Measurements from ENCODE around the gene RCSD1. TPM values are rescaled to one million over a fixed set of nuclear protein-coding genes. Genes with fewer than 3 reads are reported as not detected.

The RCSD1 gene
- total RNA-seq, 1 donor from 2014 or later: 0.98 TPM

DNA sequence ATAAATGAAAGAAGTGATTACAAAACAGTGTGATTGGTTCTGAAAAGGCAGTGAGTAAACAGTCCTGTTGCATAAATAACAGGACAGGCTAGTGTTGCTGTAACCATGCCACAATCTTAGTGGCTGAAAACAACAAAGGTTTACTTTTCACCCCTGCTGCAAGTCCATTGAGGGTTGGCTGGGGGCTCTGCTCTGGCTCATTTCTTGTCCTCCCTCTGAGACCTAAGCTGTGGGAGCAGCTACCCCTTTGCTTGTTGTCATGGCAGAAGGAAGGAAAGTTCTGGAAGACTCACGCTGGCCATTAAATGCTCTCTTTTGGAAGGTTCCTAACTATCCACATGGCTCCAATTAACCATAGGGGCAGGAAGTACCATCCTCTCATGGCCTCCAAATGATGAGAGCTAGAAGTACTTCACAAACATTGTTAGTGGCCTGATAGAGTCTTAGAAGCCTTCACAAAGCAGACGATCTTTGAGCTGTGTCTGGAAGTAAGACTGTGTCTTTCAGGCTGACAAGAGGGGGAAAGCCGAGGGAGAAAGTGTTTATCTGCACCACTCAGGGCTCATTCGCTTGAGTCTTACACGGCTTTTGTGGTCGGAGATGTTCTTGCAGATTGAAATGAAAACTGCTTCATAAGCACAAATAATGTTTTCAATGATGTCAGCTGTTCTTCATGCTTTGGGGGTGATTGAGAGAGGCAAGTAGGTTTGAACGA, 11.9 kb downstream of the RCSD1 start:
- H3K9ac ChIP-seq (ENCODE audit: low read length): no peak overlapping the region
- no peak overlapping the region for H3K27ac ChIP-seq (ENCODE audit: low read depth, low read length)
- Mint-ChIP-seq H3K27ac (ENCODE audit: unreplicated experiment) (no peak overlapping the region), H3K4me3 (ENCODE audit: unreplicated experiment) (no peak overlapping the region), H3K4me1 (ENCODE audit: low read depth, unreplicated experiment) (peaks cover 13% of the 10 kb centered on the region), H3K27me3 (ENCODE audit: low read depth, unreplicated experiment) (peaks cover 27% of the 10 kb centered on the region), H3K36me3 (ENCODE audit: low read depth, unreplicated experiment) (peaks cover 2% of the 10 kb centered on the region), H3K9me3 (ENCODE audit: unreplicated experiment) (no peaks in the 10 kb centered on the region)
- H3K4me1 ChIP-seq (ENCODE audit: insufficient read depth, low read length): no peaks in the 10 kb centered on the region
- no peak for FAIRE-seq
- no peaks in the 10 kb centered on the region for H3K9me3 ChIP-seq (ENCODE audit: insufficient read depth, low read depth, low read length)
- no peaks in the 10 kb centered on the region for H3K79me2 ChIP-seq (ENCODE audit: insufficient read depth, low read length)
- DNase-seq (ENCODE audit: low read depth): no peak
- no peak overlapping the region for H3K4me3 ChIP-seq (ENCODE audit: insufficient read depth, low read depth, low read length)
- no peak overlapping the region for H3K4me2 ChIP-seq (ENCODE audit: low read length)
- H3K27me3 ChIP-seq (ENCODE audit: insufficient read depth, low read length): no peaks in the 10 kb centered on the region
- H2AFZ ChIP-seq (ENCODE audit: low read depth, low read length): no peak overlapping the region
- no peaks in the 10 kb centered on the region for H4K20me1 ChIP-seq (ENCODE audit: insufficient read depth, low read length)
- no peaks in the 10 kb centered on the region for H3K36me3 ChIP-seq (ENCODE audit: insufficient read depth, low read length)
- TF ChIP-seq, protein P1, sequence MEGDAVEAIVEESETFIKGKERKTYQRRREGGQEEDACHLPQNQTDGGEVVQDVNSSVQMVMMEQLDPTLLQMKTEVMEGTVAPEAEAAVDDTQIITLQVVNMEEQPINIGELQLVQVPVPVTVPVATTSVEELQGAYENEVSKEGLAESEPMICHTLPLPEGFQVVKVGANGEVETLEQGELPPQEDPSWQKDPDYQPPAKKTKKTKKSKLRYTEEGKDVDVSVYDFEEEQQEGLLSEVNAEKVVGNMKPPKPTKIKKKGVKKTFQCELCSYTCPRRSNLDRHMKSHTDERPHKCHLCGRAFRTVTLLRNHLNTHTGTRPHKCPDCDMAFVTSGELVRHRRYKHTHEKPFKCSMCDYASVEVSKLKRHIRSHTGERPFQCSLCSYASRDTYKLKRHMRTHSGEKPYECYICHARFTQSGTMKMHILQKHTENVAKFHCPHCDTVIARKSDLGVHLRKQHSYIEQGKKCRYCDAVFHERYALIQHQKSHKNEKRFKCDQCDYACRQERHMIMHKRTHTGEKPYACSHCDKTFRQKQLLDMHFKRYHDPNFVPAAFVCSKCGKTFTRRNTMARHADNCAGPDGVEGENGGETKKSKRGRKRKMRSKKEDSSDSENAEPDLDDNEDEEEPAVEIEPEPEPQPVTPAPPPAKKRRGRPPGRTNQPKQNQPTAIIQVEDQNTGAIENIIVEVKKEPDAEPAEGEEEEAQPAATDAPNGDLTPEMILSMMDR (IDR thresholded peaks at IDR 0.05; ENCODE audit: insufficient read depth, low read depth, low read length): no peak
- no peak for TF ChIP-seq EZH2 (IDR thresholded peaks at IDR 0.05; ENCODE audit: insufficient read depth, low read length)

DNA sequence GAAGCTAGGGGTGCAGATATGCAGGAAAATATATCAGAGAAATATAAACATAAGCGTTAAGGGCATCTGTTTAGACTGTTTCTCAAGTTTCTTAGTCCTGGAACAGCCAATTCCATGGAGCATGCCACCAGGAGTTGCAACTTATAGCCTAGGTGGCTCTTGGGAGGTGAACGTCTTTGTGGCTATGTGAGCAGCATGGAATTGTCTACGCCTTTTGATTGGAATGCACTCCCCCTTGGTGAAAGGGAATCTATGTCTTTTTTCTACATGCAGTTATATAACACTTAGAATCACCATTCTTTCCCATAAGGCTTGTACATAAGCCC, 12.4 kb downstream of the RCSD1 start:
- no peak overlapping the region for H3K27ac Mint-ChIP-seq (ENCODE audit: unreplicated experiment)

DNA sequence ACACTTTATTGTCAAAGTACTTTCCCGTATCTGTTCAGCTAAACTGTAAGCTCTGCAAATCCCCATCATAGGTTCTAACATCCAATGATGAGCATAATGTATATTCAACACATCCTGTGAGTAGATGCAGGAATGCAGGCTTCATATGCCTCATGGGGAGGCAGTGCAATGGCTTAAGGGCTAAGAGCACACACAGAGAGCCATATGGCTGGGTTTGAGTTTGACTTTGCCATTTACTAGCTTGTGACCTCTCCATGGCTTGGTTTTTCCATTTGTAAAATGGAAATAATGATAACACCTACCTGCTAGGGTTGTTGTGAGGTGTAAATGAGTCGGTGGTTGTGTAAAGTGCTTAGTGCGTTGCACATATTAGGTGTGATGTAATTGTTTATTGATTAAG, 13.4 kb downstream of the RCSD1 start:
- no peaks in the 10 kb centered on the region for H3K9me3 Mint-ChIP-seq (ENCODE audit: unreplicated experiment)
- H3K27me3 Mint-ChIP-seq (ENCODE audit: low read depth, unreplicated experiment): peaks cover 27% of the 10 kb centered on the region
- Histone ChIP-seq H3K4me2 (ENCODE audit: low read length) (no peak overlapping the region), H2AFZ (ENCODE audit: low read depth, low read length) (no peak overlapping the region), H3K27me3 (ENCODE audit: insufficient read depth, low read length) (no peaks in the 10 kb centered on the region), H3K27ac (ENCODE audit: low read depth, low read length) (no peak overlapping the region), H3K4me1 (ENCODE audit: insufficient read depth, low read length) (no peaks in the 10 kb centered on the region), H3K9ac (ENCODE audit: low read length) (no peak overlapping the region), H3K79me2 (ENCODE audit: insufficient read depth, low read length) (no peaks in the 10 kb centered on the region), H3K4me3 (ENCODE audit: insufficient read depth, low read depth, low read length) (no peak overlapping the region), H3K9me3 (ENCODE audit: insufficient read depth, low read depth, low read length) (no peaks in the 10 kb centered on the region), H4K20me1 (ENCODE audit: insufficient read depth, low read length) (no peaks in the 10 kb centered on the region), H3K36me3 (ENCODE audit: insufficient read depth, low read length) (no peaks in the 10 kb centered on the region)
- peak overlapping the region; percentile 38 for H3K27ac Mint-ChIP-seq (ENCODE audit: unreplicated experiment)
- no peak for DNase-seq (ENCODE audit: low read depth)
- H3K4me1 Mint-ChIP-seq (ENCODE audit: low read depth, unreplicated experiment): peaks cover 4% of the 10 kb centered on the region
- TF ChIP-seq EZH2 (IDR thresholded peaks at IDR 0.05; ENCODE audit: insufficient read depth, low read length): no peak
- TF ChIP-seq, protein P1 (IDR thresholded peaks at IDR 0.05; ENCODE audit: insufficient read depth, low read depth, low read length): no peak
- no peak for FAIRE-seq
- H3K4me3 Mint-ChIP-seq (ENCODE audit: unreplicated experiment): no peak overlapping the region
- peaks cover 2% of the 10 kb centered on the region for H3K36me3 Mint-ChIP-seq (ENCODE audit: low read depth, unreplicated experiment)

More for the DNA sequence above, 12.4 kb downstream of the RCSD1 start:
- Histone ChIP-seq H3K79me2 (ENCODE audit: insufficient read depth, low read length) (no peaks in the 10 kb centered on the region), H3K27ac (ENCODE audit: low read depth, low read length) (no peak overlapping the region), H3K9me3 (ENCODE audit: insufficient read depth, low read depth, low read length) (no peaks in the 10 kb centered on the region), H3K4me2 (ENCODE audit: low read length) (no peak overlapping the region), H4K20me1 (ENCODE audit: insufficient read depth, low read length) (no peaks in the 10 kb centered on the region), H3K9ac (ENCODE audit: low read length) (no peak overlapping the region), H3K27me3 (ENCODE audit: insufficient read depth, low read length) (no peaks in the 10 kb centered on the region), H3K4me1 (ENCODE audit: insufficient read depth, low read length) (no peaks in the 10 kb centered on the region), H3K36me3 (ENCODE audit: insufficient read depth, low read length) (no peaks in the 10 kb centered on the region), H2AFZ (ENCODE audit: low read depth, low read length) (no peak overlapping the region), H3K4me3 (ENCODE audit: insufficient read depth, low read depth, low read length) (no peak overlapping the region)
- peaks cover 27% of the 10 kb centered on the region for H3K27me3 Mint-ChIP-seq (ENCODE audit: low read depth, unreplicated experiment)
- TF ChIP-seq EZH2 (IDR thresholded peaks at IDR 0.05; ENCODE audit: insufficient read depth, low read length): no peak
- TF ChIP-seq, protein P1 (IDR thresholded peaks at IDR 0.05; ENCODE audit: insufficient read depth, low read depth, low read length): no peak
- peaks cover 2% of the 10 kb centered on the region for H3K36me3 Mint-ChIP-seq (ENCODE audit: low read depth, unreplicated experiment)
- H3K4me1 Mint-ChIP-seq (ENCODE audit: low read depth, unreplicated experiment): peaks cover 8% of the 10 kb centered on the region
- no peaks in the 10 kb centered on the region for H3K9me3 Mint-ChIP-seq (ENCODE audit: unreplicated experiment)
- FAIRE-seq (no peak), DNase-seq (ENCODE audit: low read depth) (no peak)
- H3K4me3 Mint-ChIP-seq (ENCODE audit: unreplicated experiment): no peak overlapping the region

All from astrocyte (in vitro differentiated cells and primary cell).